HepG2 (cell line): Measurements from ENCODE around the gene PIP4K2C. TPM values are rescaled to one million over a fixed set of nuclear protein-coding genes. Genes with fewer than 3 reads are reported as not detected.

Source experiments
- CENPBD1 ChIP-seq: sonication (generic); formaldehyde crosslinking; IDR thresholded peaks from 2 replicates; pipeline ENCODE4 v1.8.0; 2022; ENCODE audit warnings: missing genetic modification reagents, low read depth, mild to moderate bottlenecking, borderline replicate concordance
- DR1 ChIP-seq: sonication (generic); formaldehyde crosslinking; IDR thresholded peaks from 2 replicates; pipeline ENCODE4 v1.8.0; 2021; ENCODE audit warnings: mild to moderate bottlenecking, missing genetic modification reagents, inconsistent platforms
- HNF1B ChIP-seq: sonication (generic); formaldehyde crosslinking; IDR thresholded peaks from 2 replicates; pipeline ENCODE4 v1.5.1; 2020; ENCODE audit warnings: mild to moderate bottlenecking, moderate library complexity, missing genetic modification reagents
- ISL2 ChIP-seq: sonication (generic); formaldehyde crosslinking; IDR thresholded peaks from 2 replicates; pipeline ENCODE4 v1.5.0; 2020; ENCODE audit warnings: missing genetic modification reagents
- JUNB ChIP-seq: sonication (generic); formaldehyde crosslinking; IDR thresholded peaks from 2 replicates; pipeline ENCODE4 v1.8.0; 2022; ENCODE audit warnings: missing genetic modification reagents, mild to moderate bottlenecking, borderline replicate concordance
- KDM4B ChIP-seq: sonication (generic); formaldehyde crosslinking; IDR thresholded peaks from 2 replicates; pipeline ENCODE4 v1.4.0; 2020; ENCODE audit warnings: missing genetic modification reagents
- MED1 ChIP-seq: sonication (generic); formaldehyde crosslinking; IDR thresholded peaks from 2 replicates; pipeline ENCODE4 v1.4.0; 2020; ENCODE audit warnings: missing genetic modification reagents
- MTA3 ChIP-seq: sonication (generic); formaldehyde crosslinking; IDR thresholded peaks from 2 replicates; pipeline ENCODE4 v1.4.0; 2020; ENCODE audit warnings: missing genetic modification reagents
- MTERF4 ChIP-seq: sonication (generic); formaldehyde crosslinking; IDR thresholded peaks from 2 replicates; pipeline ENCODE4 v1.8.0; 2023; ENCODE audit warnings: mild to moderate bottlenecking, missing genetic modification reagents
- NCOA2 ChIP-seq: sonication (generic); formaldehyde crosslinking; IDR thresholded peaks from 2 replicates; pipeline ENCODE4 v1.8.0; 2022; ENCODE audit warnings: inconsistent platforms
- NFYC ChIP-seq: IDR thresholded peaks from 2 replicates; pipeline ENCODE4 v1.6.1; 2016; ENCODE audit warnings: missing genetic modification reagents, missing compliant biosample characterization
- RCOR2 ChIP-seq: IDR thresholded peaks from 2 replicates; pipeline ENCODE4 v1.6.1; 2016; ENCODE audit warnings: missing biosample characterization, missing genetic modification reagents
- TBP ChIP-seq: sonication (generic); formaldehyde crosslinking; IDR thresholded peaks from 2 replicates; pipeline ENCODE4 v1.5.0; 2020; ENCODE audit warnings: missing genetic modification reagents
- XBP1 ChIP-seq: sonication (generic); formaldehyde crosslinking; IDR thresholded peaks from 2 replicates; pipeline ENCODE4 v1.5.0; 2020; ENCODE audit warnings: missing genetic modification reagents
- ZC3H4 ChIP-seq: sonication (generic); formaldehyde crosslinking; IDR thresholded peaks from 2 replicates; pipeline ENCODE4 v1.4.0; 2020; ENCODE audit warnings: missing genetic modification reagents, borderline replicate concordance
- ZNF12 ChIP-seq: sonication (generic); formaldehyde crosslinking; IDR thresholded peaks from 2 replicates; pipeline ENCODE4 v1.5.0; 2020; ENCODE audit warnings: missing genetic modification reagents
- ZNF17 ChIP-seq: sonication (generic); formaldehyde crosslinking; IDR thresholded peaks from 2 replicates; pipeline ENCODE4 v1.5.0; 2020; ENCODE audit warnings: mild to moderate bottlenecking, missing genetic modification reagents
- ZNF276 ChIP-seq: sonication (generic); formaldehyde crosslinking; IDR thresholded peaks from 2 replicates; pipeline ENCODE4 v1.4.0; 2020; ENCODE audit warnings: mild to moderate bottlenecking, low read depth, missing genetic modification reagents
- ZNF280D ChIP-seq: sonication (generic); formaldehyde crosslinking; IDR thresholded peaks from 2 replicates; pipeline ENCODE4 v1.5.1; 2020; ENCODE audit warnings: mild to moderate bottlenecking, missing genetic modification reagents
- ZNF3 ChIP-seq: IDR thresholded peaks from 2 replicates; pipeline ENCODE4 v1.7.0; 2017; ENCODE audit warnings: inconsistent platforms
- ZNF546 ChIP-seq: sonication (generic); formaldehyde crosslinking; conservative IDR thresholded peaks from 2 replicates; pipeline ENCODE4 v1.8.1; 2023; ENCODE audit warnings: mild to moderate bottlenecking, missing genetic modification reagents
- ZNF572 ChIP-seq: sonication (generic); formaldehyde crosslinking; IDR thresholded peaks from 2 replicates; pipeline ENCODE4 v1.5.1; 2020; ENCODE audit warnings: mild to moderate bottlenecking, missing genetic modification reagents
- ZNF878 ChIP-seq: sonication (generic); formaldehyde crosslinking; IDR thresholded peaks from 2 replicates; pipeline ENCODE4 v1.8.1; 2023; ENCODE audit warnings: mild to moderate bottlenecking, missing genetic modification reagents, moderate library complexity
- polyA plus RNA-seq, 8 experiments: library from polyadenylated mRNA; depleted of rRNA in 3 of 8; stranded (reverse) in 7 of 8; unstranded in 1 of 8; fragments of >200 nt; fragmentation: Illumina TruSeq in 4 of 8; extraction: Trizol in 4 of 8; gene quantifications; 2 replicates each; pipeline versions ENCODE4 v1.2.1 to v1.2.3, GENCODE V29; 2011 to 2016; ENCODE audit warnings: low read depth in 4 of 8, missing spikeins in 1 of 8, mixed read lengths in 1 of 8; ENCODE audit not compliant: insufficient read depth in 1 of 8
- total RNA-seq, 5 experiments: library from RNA; depleted of rRNA; stranded (reverse); fragments of >200 nt; fragmentation: Illumina TruSeq; extraction: Trizol; gene quantifications; 2 replicates each; pipeline ENCODE4 v1.2.3, GENCODE V29; 2016; ENCODE audit warnings: low read depth in 1 of 5

PIP4K2C gene
- total and polyA plus RNA-seq, 2 of the 13 experiments (the other 11 are each of a cell fraction or from before 2014, with no cell fraction given), result 23.3 to 26.4 TPM

GRCh38 chr12:57632958-57633840, 42.2 kb downstream of the PIP4K2C start, which contains the start of gene B4GALNT1 (continued):
- peak; percentile 59; the same call in 1 of the 2 replicates for TF ChIP-seq HNF1B
- TF ChIP-seq ZNF17, result no peak
- TF ChIP-seq ISL2 (CRISPR knock-in tag), result no peak
- TF ChIP-seq DR1 (CRISPR knock-in tag), result no peak
- no peak for TF ChIP-seq ZNF280D (CRISPR knock-in tag)
- TF ChIP-seq ZNF546 (CRISPR knock-in tag), result no peak
- TF ChIP-seq CENPBD1 (CRISPR knock-in tag), result no peak
- TF ChIP-seq ZNF3, result no peak
- no peak; the same call in 1 of the 2 replicates for TF ChIP-seq NCOA2 (CRISPR knock-in tag)
- TF ChIP-seq ZNF572 (CRISPR knock-in tag), result peak; percentile 58; the same call in 1 of the 2 replicates
- no peak for TF ChIP-seq ZNF276
- no peak for TF ChIP-seq JUNB
- 0 out of 2 replicates have a peak, but pooled peaks have one; percentile 28 for TF ChIP-seq NFYC
- TF ChIP-seq ZNF878 (CRISPR knock-in tag), result no peak
- no peak for TF ChIP-seq RCOR2
- TF ChIP-seq ZNF12, result peak; percentile 69; the same call in 1 of the 2 replicates
- TF ChIP-seq ZC3H4 (CRISPR knock-in tag), result no peak
- TF ChIP-seq TBP (CRISPR knock-in tag), result no peak; the same call in 1 of the 2 replicates
- no peak for TF ChIP-seq XBP1
- TF ChIP-seq KDM4B (CRISPR knock-in tag), result no peak
- no peak for TF ChIP-seq MED1 (CRISPR knock-in tag)
- 0 out of 2 replicates have a peak, but pooled peaks have one; percentile 75 for TF ChIP-seq MTERF4 (CRISPR knock-in tag)
- TF ChIP-seq MTA3 (CRISPR knock-in tag), result no peak
